K562 (cell line): ENCODE data around the gene UBE2E3. TPM values are rescaled to one million over a fixed set of nuclear protein-coding genes. Genes with fewer than 3 reads are reported as not detected.

Source experiments
- ARID2 ChIP-seq: fragments of 450-650 bp; IDR thresholded peaks from 2 replicates; pipeline ENCODE4 v1.6.1; 2017; ENCODE audit warnings: antibody characterized with exemption, mild to moderate bottlenecking
- BCOR ChIP-seq: fragments of 450-650 bp; IDR thresholded peaks from 2 replicates; pipeline ENCODE4 v1.6.1; 2016
- DIDO1 ChIP-seq: fragments of 450-650 bp; IDR thresholded peaks from 2 replicates; pipeline ENCODE4 v1.6.1; 2016; ENCODE audit warnings: low read depth, missing biosample characterization, missing genetic modification characterization
- FUS ChIP-seq: fragments of 200-400 bp; formaldehyde crosslinking; optimal IDR thresholded peaks from 2 replicates; pipeline ENCODE3; 2017; ENCODE audit warnings: low read depth, low read length
- NFIC ChIP-seq: fragments of 450-650 bp; IDR thresholded peaks from 2 replicates; pipeline ENCODE4 v1.6.1; 2017; ENCODE audit warnings: mild to moderate bottlenecking, inconsistent platforms
- NR2C2 ChIP-seq, 2 experiments: fragments of 200-800 bp in 1 of 2; sonication (Bioruptor generic) in 1 of 2; sonication (generic) in 1 of 2; formaldehyde crosslinking in 1 of 2; IDR thresholded peaks; 2 replicates each; pipeline versions ENCODE4 v1.6.1 to v1.8.0; 2016 to 2022; ENCODE audit warnings: mild to moderate bottlenecking in 1 of 2, missing compliant biosample characterization in 1 of 2, missing genetic modification characterization in 1 of 2, missing genetic modification reagents in 1 of 2
- STAG1 ChIP-seq: sonication (generic); formaldehyde crosslinking; IDR thresholded peaks from 2 replicates; pipeline ENCODE4 v1.5.0; 2020; ENCODE audit warnings: missing genetic modification reagents, borderline replicate concordance
- ZNF780A ChIP-seq: fragments of 250-450 bp; sonication (Bioruptor Pico); IDR thresholded peaks from 2 replicates; pipeline ENCODE4 v1.5.0; 2021; ENCODE audit warnings: mild to moderate bottlenecking
- polyA plus RNA-seq, 8 experiments: library from polyadenylated mRNA; depleted of rRNA in 4 of 8; stranded (reverse) in 5 of 8; unstranded in 3 of 8; fragments of >200 nt; fragmentation: Nextera tagmentation in 2 of 8; fragmentation: Illumina TruSeq in 1 of 8; extraction: Ambion mirVana in 2 of 8; extraction: Trizol in 1 of 8; gene quantifications; 2 replicates each; pipeline versions ENCODE4 v1.2.1 to v1.2.3, GENCODE V29; 2011 to 2014; ENCODE audit warnings: inconsistent platforms in 1 of 8, missing spikeins in 1 of 8
- total RNA-seq, 7 experiments: library from RNA; depleted of rRNA in 6 of 7; stranded (reverse); fragments of >200 nt in 6 of 7; fragmentation: Illumina TruSeq in 2 of 7; extraction: Trizol in 2 of 7; gene quantifications; 2 replicates each; pipeline versions ENCODE4 v1.2.1 to v1.2.3, GENCODE V29; 2011 to 2021; ENCODE audit warnings: low replicate concordance in 1 of 7
- TF ChIP-seq, protein P1 (sequence below): sonication (generic); formaldehyde crosslinking; IDR thresholded peaks from 2 replicates; pipeline ENCODE4 v1.8.1; 2023; ENCODE audit warnings: mild to moderate bottlenecking, missing genetic modification reagents
- TF ChIP-seq, protein P2 (sequence below): fragments of 450-650 bp; IDR thresholded peaks from 2 replicates; pipeline ENCODE4 v1.6.1; 2016; ENCODE audit warnings: low read depth
- TF ChIP-seq, protein P3 (sequence below): sonication (generic); formaldehyde crosslinking; IDR thresholded peaks from 2 replicates; pipeline ENCODE4 v1.8.0; 2022; ENCODE audit warnings: mild to moderate bottlenecking, missing genetic modification reagents
- TF ChIP-seq, protein P4 (sequence below): fragments of 450-650 bp; formaldehyde crosslinking; IDR thresholded peaks from 2 replicates; pipeline ENCODE4 v1.4.0; 2020; ENCODE audit warnings: mild to moderate bottlenecking, mixed read lengths

The UBE2E3 gene
- total and polyA plus RNA-seq, 9 of the 15 experiments (the other 6 are each of a cell fraction or from before 2014, with no cell fraction given), result 58.2 to 173 (median 78.0) TPM

DNA sequence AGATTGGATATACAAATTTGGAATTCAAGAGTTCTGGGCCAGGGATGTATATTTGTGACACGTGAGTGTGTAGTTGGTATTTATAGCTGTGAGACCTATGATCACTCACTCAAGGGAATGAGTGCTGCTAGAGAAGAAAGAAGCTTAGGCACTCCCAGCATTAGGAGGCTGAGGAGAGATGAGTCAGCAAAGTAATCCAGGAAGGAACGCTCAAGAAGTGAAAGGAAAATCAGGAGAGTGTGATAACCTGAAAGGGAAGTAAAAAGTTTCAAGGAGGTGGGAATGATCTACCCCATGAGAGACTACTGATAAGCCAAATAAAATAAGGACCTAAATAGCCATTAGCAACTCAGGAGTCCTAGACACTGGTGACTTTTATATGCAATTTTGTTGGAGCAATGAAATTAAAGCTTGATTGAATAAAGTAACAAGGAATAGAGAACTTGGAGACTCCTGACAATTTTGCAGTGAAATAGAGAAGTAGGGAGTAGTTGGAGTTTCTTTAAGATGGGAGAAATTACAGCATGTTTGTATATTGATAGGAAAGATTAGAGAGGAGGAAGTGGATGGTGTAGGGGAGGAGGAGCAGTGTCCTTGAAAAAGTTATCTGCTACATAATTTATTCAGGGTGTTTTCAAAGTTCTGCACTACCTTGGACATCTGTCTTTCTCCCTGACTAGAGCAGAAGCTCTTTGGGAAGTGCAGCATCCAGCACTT, 89.9 kb downstream of the UBE2E3 start (continued):
- TF ChIP-seq, protein P1, sequence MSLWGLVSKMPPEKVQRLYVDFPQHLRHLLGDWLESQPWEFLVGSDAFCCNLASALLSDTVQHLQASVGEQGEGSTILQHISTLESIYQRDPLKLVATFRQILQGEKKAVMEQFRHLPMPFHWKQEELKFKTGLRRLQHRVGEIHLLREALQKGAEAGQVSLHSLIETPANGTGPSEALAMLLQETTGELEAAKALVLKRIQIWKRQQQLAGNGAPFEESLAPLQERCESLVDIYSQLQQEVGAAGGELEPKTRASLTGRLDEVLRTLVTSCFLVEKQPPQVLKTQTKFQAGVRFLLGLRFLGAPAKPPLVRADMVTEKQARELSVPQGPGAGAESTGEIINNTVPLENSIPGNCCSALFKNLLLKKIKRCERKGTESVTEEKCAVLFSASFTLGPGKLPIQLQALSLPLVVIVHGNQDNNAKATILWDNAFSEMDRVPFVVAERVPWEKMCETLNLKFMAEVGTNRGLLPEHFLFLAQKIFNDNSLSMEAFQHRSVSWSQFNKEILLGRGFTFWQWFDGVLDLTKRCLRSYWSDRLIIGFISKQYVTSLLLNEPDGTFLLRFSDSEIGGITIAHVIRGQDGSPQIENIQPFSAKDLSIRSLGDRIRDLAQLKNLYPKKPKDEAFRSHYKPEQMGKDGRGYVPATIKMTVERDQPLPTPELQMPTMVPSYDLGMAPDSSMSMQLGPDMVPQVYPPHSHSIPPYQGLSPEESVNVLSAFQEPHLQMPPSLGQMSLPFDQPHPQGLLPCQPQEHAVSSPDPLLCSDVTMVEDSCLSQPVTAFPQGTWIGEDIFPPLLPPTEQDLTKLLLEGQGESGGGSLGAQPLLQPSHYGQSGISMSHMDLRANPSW (CRISPR knock-in tag), result no peak
- no peak for TF ChIP-seq DIDO1 (tag)
- TF ChIP-seq BCOR, result no peak
- no peak for TF ChIP-seq STAG1 (CRISPR knock-in tag)
- TF ChIP-seq, protein P2, sequence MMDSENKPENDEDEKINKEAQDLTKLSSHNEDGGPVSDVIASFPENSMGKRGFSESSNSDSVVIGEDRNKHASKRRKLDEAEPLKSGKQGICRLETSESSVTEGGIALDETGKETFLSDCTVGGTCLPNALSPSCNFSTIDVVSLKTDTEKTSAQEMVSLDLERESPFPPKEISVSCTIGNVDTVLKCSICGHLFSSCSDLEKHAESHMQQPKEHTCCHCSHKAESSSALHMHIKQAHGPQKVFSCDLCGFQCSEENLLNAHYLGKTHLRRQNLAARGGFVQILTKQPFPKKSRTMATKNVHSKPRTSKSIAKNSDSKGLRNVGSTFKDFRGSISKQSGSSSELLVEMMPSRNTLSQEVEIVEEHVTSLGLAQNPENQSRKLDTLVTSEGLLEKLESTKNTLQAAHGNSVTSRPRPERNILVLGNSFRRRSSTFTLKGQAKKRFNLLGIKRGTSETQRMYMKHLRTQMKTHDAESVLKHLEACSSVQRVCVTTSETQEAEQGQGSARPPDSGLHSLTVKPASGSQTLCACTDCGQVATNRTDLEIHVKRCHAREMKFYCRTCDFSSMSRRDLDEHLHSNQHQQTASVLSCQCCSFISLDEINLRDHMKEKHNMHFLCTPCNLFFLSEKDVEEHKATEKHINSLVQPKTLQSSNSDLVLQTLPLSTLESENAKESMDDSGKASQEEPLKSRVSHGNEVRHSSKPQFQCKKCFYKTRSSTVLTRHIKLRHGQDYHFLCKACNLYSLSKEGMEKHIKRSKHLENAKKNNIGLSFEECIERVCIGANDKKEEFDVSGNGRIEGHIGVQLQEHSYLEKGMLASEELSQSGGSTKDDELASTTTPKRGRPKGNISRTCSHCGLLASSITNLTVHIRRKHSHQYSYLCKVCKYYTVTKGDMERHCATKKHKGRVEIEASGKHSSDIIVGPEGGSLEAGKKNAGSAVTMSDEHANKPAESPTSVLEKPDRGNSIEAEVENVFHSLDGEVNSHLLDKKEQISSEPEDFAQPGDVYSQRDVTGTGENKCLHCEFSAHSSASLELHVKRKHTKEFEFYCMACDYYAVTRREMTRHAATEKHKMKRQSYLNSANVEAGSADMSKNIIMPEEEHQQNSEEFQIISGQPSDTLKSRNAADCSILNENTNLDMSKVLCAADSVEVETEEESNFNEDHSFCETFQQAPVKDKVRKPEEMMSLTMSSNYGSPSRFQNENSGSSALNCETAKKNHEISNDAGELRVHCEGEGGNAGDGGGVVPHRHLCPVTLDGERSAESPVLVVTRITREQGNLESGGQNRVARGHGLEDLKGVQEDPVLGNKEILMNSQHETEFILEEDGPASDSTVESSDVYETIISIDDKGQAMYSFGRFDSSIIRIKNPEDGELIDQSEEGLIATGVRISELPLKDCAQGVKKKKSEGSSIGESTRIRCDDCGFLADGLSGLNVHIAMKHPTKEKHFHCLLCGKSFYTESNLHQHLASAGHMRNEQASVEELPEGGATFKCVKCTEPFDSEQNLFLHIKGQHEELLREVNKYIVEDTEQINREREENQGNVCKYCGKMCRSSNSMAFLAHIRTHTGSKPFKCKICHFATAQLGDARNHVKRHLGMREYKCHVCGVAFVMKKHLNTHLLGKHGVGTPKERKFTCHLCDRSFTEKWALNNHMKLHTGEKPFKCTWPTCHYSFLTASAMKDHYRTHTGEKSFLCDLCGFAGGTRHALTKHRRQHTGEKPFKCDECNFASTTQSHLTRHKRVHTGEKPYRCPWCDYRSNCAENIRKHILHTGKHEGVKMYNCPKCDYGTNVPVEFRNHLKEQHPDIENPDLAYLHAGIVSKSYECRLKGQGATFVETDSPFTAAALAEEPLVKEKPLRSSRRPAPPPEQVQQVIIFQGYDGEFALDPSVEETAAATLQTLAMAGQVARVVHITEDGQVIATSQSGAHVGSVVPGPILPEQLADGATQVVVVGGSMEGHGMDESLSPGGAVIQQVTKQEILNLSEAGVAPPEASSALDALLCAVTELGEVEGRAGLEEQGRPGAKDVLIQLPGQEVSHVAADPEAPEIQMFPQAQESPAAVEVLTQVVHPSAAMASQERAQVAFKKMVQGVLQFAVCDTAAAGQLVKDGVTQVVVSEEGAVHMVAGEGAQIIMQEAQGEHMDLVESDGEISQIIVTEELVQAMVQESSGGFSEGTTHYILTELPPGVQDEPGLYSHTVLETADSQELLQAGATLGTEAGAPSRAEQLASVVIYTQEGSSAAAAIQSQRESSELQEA, result no peak
- TF ChIP-seq NFIC, result no peak
- no peak for TF ChIP-seq FUS
- TF ChIP-seq NR2C2 (CRISPR knock-in tag; IDR thresholded peaks at IDR 0.05), result no peak
- TF ChIP-seq NR2C2 (tag; IDR thresholded peaks at IDR 0.05), result no peak
- TF ChIP-seq ZNF780A, result no peak
- TF ChIP-seq ARID2, result no peak
- TF ChIP-seq, protein P3, sequence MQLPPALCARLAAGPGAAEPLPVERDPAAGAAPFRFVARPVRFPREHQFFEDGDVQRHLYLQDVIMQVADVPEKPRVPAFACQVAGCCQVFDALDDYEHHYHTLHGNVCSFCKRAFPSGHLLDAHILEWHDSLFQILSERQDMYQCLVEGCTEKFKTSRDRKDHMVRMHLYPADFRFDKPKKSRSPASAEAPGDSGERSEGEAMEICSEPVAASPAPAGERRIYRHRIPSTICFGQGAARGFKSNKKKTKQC, result no peak
- TF ChIP-seq, protein P4, sequence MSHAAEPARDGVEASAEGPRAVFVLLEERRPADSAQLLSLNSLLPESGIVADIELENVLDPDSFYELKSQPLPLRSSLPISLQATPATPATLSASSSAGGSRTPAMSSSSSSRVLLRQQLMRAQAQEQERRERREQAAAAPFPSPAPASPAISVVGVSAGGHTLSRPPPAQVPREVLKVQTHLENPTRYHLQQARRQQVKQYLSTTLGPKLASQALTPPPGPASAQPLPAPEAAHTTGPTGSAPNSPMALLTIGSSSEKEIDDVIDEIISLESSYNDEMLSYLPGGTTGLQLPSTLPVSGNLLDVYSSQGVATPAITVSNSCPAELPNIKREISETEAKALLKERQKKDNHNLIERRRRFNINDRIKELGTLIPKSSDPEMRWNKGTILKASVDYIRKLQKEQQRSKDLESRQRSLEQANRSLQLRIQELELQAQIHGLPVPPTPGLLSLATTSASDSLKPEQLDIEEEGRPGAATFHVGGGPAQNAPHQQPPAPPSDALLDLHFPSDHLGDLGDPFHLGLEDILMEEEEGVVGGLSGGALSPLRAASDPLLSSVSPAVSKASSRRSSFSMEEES (CRISPR knock-in tag), result no peak
